ENCODE data around the gene TBCCD1. TPM values are rescaled to one million over a fixed set of nuclear protein-coding genes. Genes with fewer than 3 reads are reported as not detected.
A peak's percentile ranks its signal among the peaks of the same experiment; 100 is the strongest.

Gene TBCCD1
- total and polyA plus RNA-seq, 2 of the 8 experiments (the other 6 are each of a cell fraction or from before 2014, with no cell fraction given) = 11.3 to 13.9 TPM

DNA sequence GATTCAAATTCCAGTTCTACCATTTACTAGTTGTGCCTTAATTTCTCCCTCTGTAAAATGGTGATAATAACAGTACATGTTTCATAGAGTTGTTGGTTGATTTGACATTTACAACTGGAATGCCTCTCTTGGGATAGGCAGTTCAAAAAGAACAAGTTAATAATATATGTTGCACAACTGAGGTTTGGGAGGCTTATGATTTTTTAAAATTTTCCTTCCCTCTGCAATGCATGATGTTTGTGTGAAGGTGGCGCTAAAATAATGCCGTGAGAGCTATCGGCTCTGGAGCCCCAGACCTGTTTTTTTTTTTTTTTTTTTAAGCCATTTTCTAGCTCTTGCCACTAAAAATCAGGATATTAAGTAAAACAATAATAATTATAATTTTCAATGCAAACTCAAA is 22.0 kb upstream of the TBCCD1 start:
- no peak overlapping the region for H2AFZ ChIP-seq (ENCODE audit: low read length)
- H3K9ac ChIP-seq (replicated peaks in 1 of 4; ENCODE audit: extremely low read depth in 1 of 4, low read depth in 3 of 4, low read length in 3 of 4) = no peak overlapping the region
- no peak overlapping the region for H3K4ac ChIP-seq (replicated peaks; ENCODE audit: insufficient read length, low read depth, low read length)
- no peak overlapping the region for H2BK15ac ChIP-seq (ENCODE audit: low read length)
- ChIA-PET CTCF (ENCODE audit: partially characterized antibody) (interaction anchor here (0.6 to 23.7 kb wide), 10 partner anchors 9 to 231 kb away, joined by 3 to 333 read pairs (median 4); partner anchors contain the start of genes AHSG and EIF4A2), POLR2A (ENCODE audit: partially characterized antibody) (interaction anchor here (0.9 to 10.2 kb wide), 5 partner anchors 19 to 201 kb away, joined by 3 to 85 read pairs (median 4); partner anchors contain the start of genes DNAJB11 and EIF4A2)
- H3K23ac ChIP-seq (ENCODE audit: insufficient read length) = no peak overlapping the region
- H4K20me1 ChIP-seq (replicated peaks in 1 of 2; ENCODE audit: control insufficient read depth in 1 of 2, insufficient read depth in 2 of 2, low read length in 2 of 2) = no peaks in the 10 kb centered on the region
- TF ChIP-seq EZH2 (IDR thresholded peaks at IDR 0.05; ENCODE audit: low read depth, low read length, severe bottlenecking) (no peak), JUND (IDR thresholded peaks at IDR 0.05; ENCODE audit: low read length) (no peak), CBX5 (IDR thresholded peaks at IDR 0.05; ENCODE audit: low read depth, low read length) (no peak), RAD21 (IDR thresholded peaks at IDR 0.05 in 1 of 2, conservative IDR thresholded peaks at IDR 0.05 in 1 of 2; ENCODE audit: low read depth in 2 of 2, low read length in 2 of 2) (peak; percentile 78 to 82), CHD2 (IDR thresholded peaks at IDR 0.05; ENCODE audit: low read length) (no peak)
- TF ChIP-seq, protein P1, sequence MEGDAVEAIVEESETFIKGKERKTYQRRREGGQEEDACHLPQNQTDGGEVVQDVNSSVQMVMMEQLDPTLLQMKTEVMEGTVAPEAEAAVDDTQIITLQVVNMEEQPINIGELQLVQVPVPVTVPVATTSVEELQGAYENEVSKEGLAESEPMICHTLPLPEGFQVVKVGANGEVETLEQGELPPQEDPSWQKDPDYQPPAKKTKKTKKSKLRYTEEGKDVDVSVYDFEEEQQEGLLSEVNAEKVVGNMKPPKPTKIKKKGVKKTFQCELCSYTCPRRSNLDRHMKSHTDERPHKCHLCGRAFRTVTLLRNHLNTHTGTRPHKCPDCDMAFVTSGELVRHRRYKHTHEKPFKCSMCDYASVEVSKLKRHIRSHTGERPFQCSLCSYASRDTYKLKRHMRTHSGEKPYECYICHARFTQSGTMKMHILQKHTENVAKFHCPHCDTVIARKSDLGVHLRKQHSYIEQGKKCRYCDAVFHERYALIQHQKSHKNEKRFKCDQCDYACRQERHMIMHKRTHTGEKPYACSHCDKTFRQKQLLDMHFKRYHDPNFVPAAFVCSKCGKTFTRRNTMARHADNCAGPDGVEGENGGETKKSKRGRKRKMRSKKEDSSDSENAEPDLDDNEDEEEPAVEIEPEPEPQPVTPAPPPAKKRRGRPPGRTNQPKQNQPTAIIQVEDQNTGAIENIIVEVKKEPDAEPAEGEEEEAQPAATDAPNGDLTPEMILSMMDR (IDR thresholded peaks at IDR 0.05; ENCODE audit: control extremely low read depth in 1 of 3, insufficient read depth in 1 of 3, low read depth in 1 of 3, low read length in 3 of 3) = peak in 2 of 3 experiments; percentile 45 to 54; a peak in 3 of 4 replicates
- H3K4me2 ChIP-seq (ENCODE audit: insufficient read depth in 1 of 2, low read depth in 2 of 2, low read length in 2 of 2) = no peak overlapping the region
- H3K79me2 ChIP-seq (ENCODE audit: control insufficient read depth in 1 of 2, insufficient read depth in 2 of 2, low read length in 2 of 2) = no peaks in the 10 kb centered on the region
- H3K14ac ChIP-seq (ENCODE audit: insufficient read length) = no peak overlapping the region
- no peak overlapping the region for H3K4me3 ChIP-seq (ENCODE audit: extremely low read depth in 1 of 4, insufficient read depth in 2 of 4, low read depth in 3 of 4, low read length in 4 of 4)
- H2AK5ac ChIP-seq (ENCODE audit: low read depth, low read length) = no peak overlapping the region
- H3K27ac ChIP-seq (ENCODE audit: low read depth, low read length) = no peak overlapping the region
- no peak overlapping the region for H2BK5ac ChIP-seq (ENCODE audit: low read depth, low read length)
- no peak overlapping the region for H3K56ac ChIP-seq (replicated peaks; ENCODE audit: insufficient read length, low read depth, low read length)
- H3K9me3 ChIP-seq (ENCODE audit: insufficient read depth in 2 of 2, low read depth in 1 of 2, low read length in 1 of 2) = no peaks in the 10 kb centered on the region
- H3K27me3 ChIP-seq (replicated peaks in 1 of 4; ENCODE audit: control insufficient read depth in 3 of 4, extremely low read depth in 1 of 4, insufficient read depth in 3 of 4, low read length in 3 of 4) = no peaks in the 10 kb centered on the region
- H2BK12ac ChIP-seq (ENCODE audit: low read depth, low read length) = no peak overlapping the region
- DNase-seq (ENCODE audit: low read depth in 1 of 2, low spot score in 2 of 2) (no peak), FAIRE-seq (peak; percentile 50)
- H2BK20ac ChIP-seq (ENCODE audit: low read length) = no peak overlapping the region
- no peak overlapping the region for H4K5ac ChIP-seq (ENCODE audit: insufficient read length, low read depth, low read length)
- no peaks in the 10 kb centered on the region; the same call in 1 of the 2 replicates for H3K79me1 ChIP-seq (ENCODE audit: low read depth, low read length)
- H4K8ac ChIP-seq (ENCODE audit: extremely low read depth, insufficient read depth, low read length) = no peak overlapping the region
- no peaks in the 10 kb centered on the region; the same call in 1 of the 2 replicates for H3K23me2 ChIP-seq (ENCODE audit: low read depth, low read length)
- no peak overlapping the region for H2BK120ac ChIP-seq (replicated peaks; ENCODE audit: low read depth, low read length)
- 65% methylated on average over 3 of the region's 3 CpGs; no CpG with 5 or more reads in 1 of the 2 experiments for WGBS, 2 experiments (ENCODE audit: extremely low coverage in 1 of 2, insufficient coverage in 1 of 2, insufficient read length in 1 of 2, insufficient replicate concordance in 2 of 2, low coverage in 1 of 2, low lambda C conversion rate in 2 of 2, missing lambda C conversion rate in 1 of 2)
- no peaks in the 10 kb centered on the region for H3K4me1 ChIP-seq (replicated peaks in 1 of 4; ENCODE audit: control insufficient read depth in 3 of 4, insufficient read depth in 4 of 4, low read length in 3 of 4)
- no peak overlapping the region for H3K18ac ChIP-seq (ENCODE audit: extremely low read depth, low read length)
- H3K36me3 ChIP-seq (ENCODE audit: control insufficient read depth in 2 of 4, insufficient read depth in 4 of 4, low read length in 3 of 4) = peaks cover 4 to 18% (median 11%) of the 10 kb centered on the region in 4 experiments; a peak in 7 of 8 replicates
- H4K91ac ChIP-seq (replicated peaks; ENCODE audit: insufficient read length, low read length) = no peak overlapping the region
